Panc1 (cell line): Measurements from ENCODE around the gene SAA4.
"Not testable (repeated sequence)": the region's sequence is repeated elsewhere in the genome, so short reads cannot be mapped to it uniquely, and the experiment has no call there.

ENCODE experiments used
- CTCF ChIP-seq: fragments of 450-650 bp; IDR thresholded peaks from 2 replicates; pipeline ENCODE4 v1.5.1; 2017; ENCODE audit warnings: mild to moderate bottlenecking
- SIN3A ChIP-seq: IDR thresholded peaks from 2 replicates; pipeline ENCODE4 v1.6.1; 2012; ENCODE audit warnings: low read depth, mild to moderate bottlenecking, low read length, moderate library complexity, borderline replicate concordance; ENCODE audit not compliant: insufficient read depth

GRCh38 chr11:18197738-18198137 is 38.9 kb downstream of the SAA4 start:
- TF ChIP-seq CTCF, SIN3A: not testable (repeated sequence)
